ENCODE results near the gene CACNA1C.

DNA sequence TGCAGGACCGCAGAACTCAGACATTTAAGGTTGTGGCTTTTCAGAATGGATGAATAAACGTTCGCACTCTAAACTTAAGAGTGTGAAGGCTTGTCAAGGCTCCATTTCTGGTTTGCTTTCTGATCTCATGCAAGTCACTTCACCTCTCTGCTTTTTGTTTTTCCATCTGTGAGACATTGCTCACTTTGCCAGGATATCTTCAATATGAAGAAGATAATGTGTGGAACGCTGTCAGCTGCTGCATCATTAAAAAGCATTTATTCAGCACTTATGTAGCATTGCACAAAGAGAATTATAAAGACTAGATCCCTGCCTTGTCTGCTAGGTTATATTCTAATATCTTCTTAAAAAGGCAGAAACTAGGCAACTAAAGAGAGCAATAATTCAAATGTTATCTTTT, 172.2 kb downstream of the CACNA1C start:
- no peak for TF ChIP-seq RXRA (IDR thresholded peaks at IDR 0.05; ENCODE audit: borderline replicate concordance, low read depth)
- TF ChIP-seq, protein P1, sequence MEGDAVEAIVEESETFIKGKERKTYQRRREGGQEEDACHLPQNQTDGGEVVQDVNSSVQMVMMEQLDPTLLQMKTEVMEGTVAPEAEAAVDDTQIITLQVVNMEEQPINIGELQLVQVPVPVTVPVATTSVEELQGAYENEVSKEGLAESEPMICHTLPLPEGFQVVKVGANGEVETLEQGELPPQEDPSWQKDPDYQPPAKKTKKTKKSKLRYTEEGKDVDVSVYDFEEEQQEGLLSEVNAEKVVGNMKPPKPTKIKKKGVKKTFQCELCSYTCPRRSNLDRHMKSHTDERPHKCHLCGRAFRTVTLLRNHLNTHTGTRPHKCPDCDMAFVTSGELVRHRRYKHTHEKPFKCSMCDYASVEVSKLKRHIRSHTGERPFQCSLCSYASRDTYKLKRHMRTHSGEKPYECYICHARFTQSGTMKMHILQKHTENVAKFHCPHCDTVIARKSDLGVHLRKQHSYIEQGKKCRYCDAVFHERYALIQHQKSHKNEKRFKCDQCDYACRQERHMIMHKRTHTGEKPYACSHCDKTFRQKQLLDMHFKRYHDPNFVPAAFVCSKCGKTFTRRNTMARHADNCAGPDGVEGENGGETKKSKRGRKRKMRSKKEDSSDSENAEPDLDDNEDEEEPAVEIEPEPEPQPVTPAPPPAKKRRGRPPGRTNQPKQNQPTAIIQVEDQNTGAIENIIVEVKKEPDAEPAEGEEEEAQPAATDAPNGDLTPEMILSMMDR (IDR thresholded peaks at IDR 0.05): no peak
- TF ChIP-seq, protein P2, sequence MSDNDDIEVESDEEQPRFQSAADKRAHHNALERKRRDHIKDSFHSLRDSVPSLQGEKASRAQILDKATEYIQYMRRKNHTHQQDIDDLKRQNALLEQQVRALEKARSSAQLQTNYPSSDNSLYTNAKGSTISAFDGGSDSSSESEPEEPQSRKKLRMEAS (IDR thresholded peaks at IDR 0.05; ENCODE audit: low read depth): no peak
- TF ChIP-seq, protein P3, sequence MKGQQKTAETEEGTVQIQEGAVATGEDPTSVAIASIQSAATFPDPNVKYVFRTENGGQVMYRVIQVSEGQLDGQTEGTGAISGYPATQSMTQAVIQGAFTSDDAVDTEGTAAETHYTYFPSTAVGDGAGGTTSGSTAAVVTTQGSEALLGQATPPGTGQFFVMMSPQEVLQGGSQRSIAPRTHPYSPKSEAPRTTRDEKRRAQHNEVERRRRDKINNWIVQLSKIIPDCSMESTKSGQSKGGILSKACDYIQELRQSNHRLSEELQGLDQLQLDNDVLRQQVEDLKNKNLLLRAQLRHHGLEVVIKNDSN (IDR thresholded peaks at IDR 0.05; ENCODE audit: borderline replicate concordance, low read depth): no peak
